Activated T-cell treated with anti-CD3 and anti-CD28 coated beads for 24 hours (primary cell): ENCODE data around the gene CADM3.

Experiments
- DNase-seq: peaks from one replicate; pipeline ENCODE4 v3.0.0-alpha.2; 2020; ENCODE audit warnings: low read depth

CADM3 gene

GRCh38 chr1:159207774-159208173 lies 36.4 kb downstream of the CADM3 start:
- no peak for DNase-seq

- no peak for DNase-seq
Measured at GRCh38 chr1:159208175-159208825, 36.9 kb downstream of the CADM3 start.

- no peak for DNase-seq
Measured at GRCh38 chr1:159209061-159209460, 37.6 kb downstream of the CADM3 start.

GRCh38 chr1:159211331-159212136 lies 40.1 kb downstream of the CADM3 start:
- peak; percentile 40 for DNase-seq

- DNase-seq: no peak
Measured at GRCh38 chr1:159212596-159212995, 41.2 kb downstream of the CADM3 start.

GRCh38 chr1:159214149-159214760 lies 42.8 kb downstream of the CADM3 start:
- peak; percentile 35 for DNase-seq

- no peak for DNase-seq
Measured at GRCh38 chr1:159218649-159219636, 47.5 kb downstream of the CADM3 start.

GRCh38 chr1:159222075-159222865 lies 50.9 kb downstream of the CADM3 start:
- DNase-seq: no peak

- DNase-seq: no peak
Measured at GRCh38 chr1:159223004-159223403, 51.6 kb downstream of the CADM3 start.

- no peak for DNase-seq
Measured at GRCh38 chr1:159228554-159228953, 57.1 kb downstream of the CADM3 start.

GRCh38 chr1:159229260-159229885 lies 58.0 kb downstream of the CADM3 start:
- no peak for DNase-seq

GRCh38 chr1:159229896-159230295 lies 58.5 kb downstream of the CADM3 start:
- no peak for DNase-seq

- no peak for DNase-seq
Measured at GRCh38 chr1:159239551-159240220, 68.3 kb downstream of the CADM3 start.

GRCh38 chr1:159247266-159247665 lies 75.9 kb downstream of the CADM3 start:
- DNase-seq: no peak

GRCh38 chr1:159248311-159248710 lies 76.9 kb downstream of the CADM3 start:
- DNase-seq: no peak

- no peak for DNase-seq
Measured at GRCh38 chr1:159250638-159251216, 79.3 kb downstream of the CADM3 start.
